Myocyte (in vitro differentiated cells): ENCODE data around the gene KRT78. TPM values are rescaled to one million over a fixed set of nuclear protein-coding genes. Genes with fewer than 3 reads are reported as not detected.
"Not testable (repeated sequence)": the region's sequence is repeated elsewhere in the genome, so short reads cannot be mapped to it uniquely, and the experiment has no call there.

Source experiments
- DNase-seq: peaks from one replicate; pipeline ENCODE4 v3.0.0-alpha.2; 2012; ENCODE audit warnings: low read depth
- total RNA-seq: library from RNA; depleted of rRNA; stranded (reverse); fragments of >200 nt; gene quantifications from 2 replicates; pipeline ENCODE4 v1.2.3, GENCODE V29; 2014

KRT78 gene
- total RNA-seq, 1 donor from 2014 or later, result not detected

- DNase-seq, result no peak
Observed at GRCh38 chr12:52796839-52797528, 51.8 kb downstream of the KRT78 start.

DNA sequence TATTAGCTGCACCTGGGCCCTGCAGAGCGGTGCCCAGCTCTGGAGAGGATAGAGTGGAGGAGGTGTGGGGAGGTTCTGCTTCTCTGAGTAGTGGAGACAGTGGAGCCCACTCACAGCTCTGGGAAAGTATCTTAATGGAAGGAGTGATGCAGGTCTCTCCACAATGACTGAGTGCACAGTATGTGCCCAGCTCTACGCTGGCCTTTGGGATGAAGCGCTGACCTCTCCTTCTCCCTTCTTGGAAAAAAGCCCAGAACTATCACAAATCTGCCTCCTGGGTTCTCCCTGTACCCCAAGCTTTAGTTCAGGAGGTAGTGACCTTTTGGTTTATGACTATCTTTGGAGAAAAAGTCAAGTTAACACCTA is 52.4 kb downstream of the KRT78 start:
- no peak for DNase-seq

- no peak for DNase-seq
Observed at GRCh38 chr12:52795694-52796428, 52.9 kb downstream of the KRT78 start, which contains the start of gene KRT3. Gene KRT3, minus strand, starts transcription at chr12:52796117. Its CDS starts 75 bp downstream, at chr12:52796042.

- DNase-seq, result not testable (repeated sequence)
Observed at GRCh38 chr12:52795332-52795674, 53.5 kb downstream of the KRT78 start.

DNA sequence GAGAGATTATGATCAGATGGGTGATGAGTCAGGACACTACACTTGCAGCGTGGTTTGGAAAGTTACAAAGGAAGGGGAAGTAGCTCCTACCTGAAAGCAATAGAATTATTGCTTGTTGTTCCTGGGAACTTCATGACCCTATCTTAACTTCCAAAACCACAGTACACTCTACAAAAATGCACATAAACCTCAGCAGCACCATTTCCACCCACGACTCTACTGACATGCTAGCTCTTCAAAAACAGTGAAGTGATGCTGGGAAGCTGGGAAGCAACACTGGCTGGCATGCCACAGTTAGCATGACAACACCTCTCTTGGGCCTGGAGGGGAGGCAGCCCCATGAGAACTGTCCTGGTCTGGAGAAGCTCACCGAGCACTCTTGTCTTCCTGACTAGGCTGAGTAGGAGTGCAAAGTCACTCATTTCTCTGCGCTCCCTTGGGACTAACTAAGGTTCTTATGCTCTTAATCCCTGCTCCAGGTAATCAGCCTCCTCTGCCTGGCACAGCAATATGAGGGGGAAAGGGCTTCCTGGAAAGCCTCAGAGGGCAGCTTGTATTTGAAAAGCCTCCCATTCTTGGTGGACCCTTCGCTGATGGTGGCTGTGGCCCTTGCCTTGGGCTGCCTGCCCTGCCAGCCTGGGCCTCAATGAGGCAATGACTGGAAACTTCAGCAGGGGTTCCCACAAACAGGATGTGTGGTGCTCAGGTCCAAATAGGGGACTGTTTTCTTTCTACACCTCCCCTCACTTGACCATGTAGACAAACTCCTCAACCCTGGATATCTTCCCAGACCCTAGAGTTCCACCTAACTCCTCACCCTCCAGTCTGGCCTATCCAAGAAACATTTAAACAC is 54.1 kb downstream of the KRT78 start:
- no peak for DNase-seq

- no peak for DNase-seq
Observed at GRCh38 chr12:52792185-52793029, 56.4 kb downstream of the KRT78 start.

GRCh38 chr12:52791271-52792184 is 57.3 kb downstream of the KRT78 start:
- DNase-seq, result no peak

DNA sequence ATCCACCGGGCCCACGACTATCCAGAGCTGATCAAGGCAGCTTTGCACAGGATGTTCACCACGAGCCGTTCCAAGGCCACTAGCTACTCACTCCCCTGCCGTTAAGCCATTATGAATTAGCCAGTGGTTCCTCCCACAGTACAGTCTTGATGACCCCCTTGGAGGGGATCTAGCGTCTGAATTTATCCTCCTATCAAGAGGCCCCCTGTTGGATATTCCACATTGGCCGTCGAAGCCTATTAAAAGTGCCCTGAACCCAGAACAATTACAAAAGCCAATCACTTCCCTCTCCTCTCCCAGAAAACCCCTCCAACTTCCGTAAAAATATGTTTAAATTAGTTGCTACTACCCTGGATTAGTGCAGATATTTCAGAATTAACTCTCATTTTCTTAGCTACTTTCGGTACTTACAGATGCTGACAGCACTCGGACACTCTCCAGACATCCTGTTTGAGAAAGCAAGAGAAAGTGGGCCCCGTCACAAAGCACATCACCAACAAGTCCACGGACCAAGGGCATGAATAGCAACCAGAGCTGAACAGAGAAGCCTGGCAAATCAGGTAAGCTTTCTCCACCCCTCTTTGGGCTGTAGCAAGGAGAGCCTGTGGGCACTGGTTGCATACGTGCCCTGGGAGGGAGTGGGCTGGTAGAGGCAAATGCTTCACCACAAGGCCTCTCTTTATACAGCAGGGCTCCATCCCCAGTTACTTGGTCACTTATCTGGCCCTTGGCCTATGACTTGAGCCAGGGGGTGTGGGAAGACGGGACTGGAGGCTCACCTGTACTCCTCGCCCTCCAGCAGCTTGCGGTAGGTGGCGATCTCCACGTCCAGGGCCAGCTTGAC is 58.1 kb downstream of the KRT78 start:
- DNase-seq, result no peak

GRCh38 chr12:52789637-52790426 is 59.0 kb downstream of the KRT78 start:
- no peak for DNase-seq

GRCh38 chr12:52788876-52789636 is 59.7 kb downstream of the KRT78 start:
- no peak for DNase-seq

DNA sequence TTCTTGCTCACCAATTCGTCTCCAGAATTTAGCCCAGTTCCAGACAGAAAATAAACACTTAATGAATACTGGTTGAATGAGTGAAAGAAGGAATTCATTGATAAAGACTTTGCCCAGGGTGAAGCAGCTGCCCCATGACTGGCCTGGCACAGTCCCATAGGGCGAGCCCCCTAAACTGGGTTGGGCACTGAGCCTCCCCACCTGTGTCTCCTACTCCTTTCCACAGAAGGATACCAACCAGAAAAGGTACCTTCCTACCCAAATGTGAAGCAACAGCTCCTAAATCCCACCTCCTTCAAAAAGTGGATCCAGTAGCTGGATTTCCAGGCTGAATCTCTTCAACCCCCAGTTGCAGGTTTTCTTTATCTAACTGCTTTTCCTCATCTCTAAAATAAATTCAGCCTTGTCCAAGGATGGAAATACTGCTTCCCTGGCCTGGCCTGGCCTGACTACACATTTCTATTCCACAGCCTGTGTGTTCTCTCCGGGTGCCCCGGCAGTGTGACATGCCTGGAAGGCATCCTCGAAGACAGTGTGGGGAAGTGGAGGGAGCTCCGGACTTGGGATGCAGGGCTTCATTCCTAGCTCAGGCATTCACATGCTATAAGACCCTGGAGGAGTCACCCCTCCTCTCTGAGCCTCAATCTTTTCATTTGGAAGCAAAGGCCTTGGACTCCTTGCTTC is 60.5 kb downstream of the KRT78 start:
- DNase-seq, result no peak

Other genes with a start within 250 kb of the KRT78 start
- gene KRT72, start 247.5 kb downstream of the KRT78 start, total RNA-seq, result not detected in 2 replicates
- gene KRT73, start 230.4 kb downstream of the KRT78 start, total RNA-seq, result not detected in 2 replicates
- not detected in 2 replicates for gene KRT2, start 196.8 kb downstream of the KRT78 start, total RNA-seq
- gene KRT1, start 168.6 kb downstream of the KRT78 start, total RNA-seq, result not detected in 2 replicates
- not detected in 2 replicates for gene KRT77, start 145.5 kb downstream of the KRT78 start, total RNA-seq
- not detected in 2 replicates for gene KRT76, start 71.6 kb downstream of the KRT78 start, total RNA-seq
- not detected in 2 replicates for gene KRT3, start 52.9 kb downstream of the KRT78 start, total RNA-seq
- gene KRT4, start 34.9 kb downstream of the KRT78 start, total RNA-seq, result not detected in 2 replicates
- not detected in 2 replicates for gene KRT79, start 14.7 kb downstream of the KRT78 start, total RNA-seq
- 0.16 TPM in 1 of 2 replicates, not detected in the other for gene KRT8, start 56.1 kb upstream of the KRT78 start, total RNA-seq
- gene KRT18, start 100.1 kb upstream of the KRT78 start, total RNA-seq, result 0.16 TPM in 1 of 2 replicates, not detected in the other
- 494 and 561 TPM in 2 replicates for gene EIF4B, start 157.5 kb upstream of the KRT78 start, total RNA-seq
- 43.8 and 59.8 TPM in 2 replicates for gene TNS2, start 201.1 kb upstream of the KRT78 start, total RNA-seq
- 25.7 and 35.7 TPM in 2 replicates for gene SPRYD3, start 230.4 kb upstream of the KRT78 start, total RNA-seq
- 42.5 and 49.8 TPM in 2 replicates for gene IGFBP6, start 248.7 kb upstream of the KRT78 start, total RNA-seq